Measurements from ENCODE around the gene CPA1.

The CPA1 gene

GRCh38 chr7:130425796-130426195 lies 45.5 kb downstream of the CPA1 start:
- in situ Hi-C loops (cut with HindIII; ENCODE audit: low pct_ligation_motif_present, low sequenced_read_pairs): no loop called here
- H3K36me3 ChIP-seq (replicated peaks): no peaks in the 10 kb centered on the region
- no peak overlapping the region for H3K27ac ChIP-seq
- H3K4me3 ChIP-seq (ENCODE audit: low read depth, low read length): no peak overlapping the region
- no peak for TF ChIP-seq CTCF (IDR thresholded peaks at IDR 0.05; ENCODE audit: low read depth, low read length, missing control alignments)
- H3K27me3 ChIP-seq (replicated peaks): no peaks in the 10 kb centered on the region
- DNase-seq: no peak

- Histone ChIP-seq H3K27me3 (replicated peaks) (no peaks in the 10 kb centered on the region), H3K27ac (no peak overlapping the region), H3K4me3 (ENCODE audit: low read depth, low read length) (no peak overlapping the region), H3K36me3 (replicated peaks) (no peaks in the 10 kb centered on the region)
- TF ChIP-seq CTCF (IDR thresholded peaks at IDR 0.05; ENCODE audit: low read depth, low read length, missing control alignments): no peak
- DNase-seq: no peak
- in situ Hi-C loops (cut with HindIII; ENCODE audit: low pct_ligation_motif_present, low sequenced_read_pairs): no loop called here
Observed at GRCh38 chr7:130426564-130426963, 46.3 kb downstream of the CPA1 start.

GRCh38 chr7:130429019-130429418 lies 48.7 kb downstream of the CPA1 start:
- no peak for DNase-seq
- in situ Hi-C loops (cut with HindIII; ENCODE audit: low pct_ligation_motif_present, low sequenced_read_pairs): no loop called here
- TF ChIP-seq CTCF (IDR thresholded peaks at IDR 0.05; ENCODE audit: low read depth, low read length, missing control alignments): no peak
- Histone ChIP-seq H3K27me3 (replicated peaks) (no peaks in the 10 kb centered on the region), H3K4me3 (ENCODE audit: low read depth, low read length) (no peak overlapping the region), H3K27ac (no peak overlapping the region), H3K36me3 (replicated peaks) (no peaks in the 10 kb centered on the region)

GRCh38 chr7:130430115-130430514 lies 49.8 kb downstream of the CPA1 start:
- peak overlapping the region; percentile 68 for H3K27ac ChIP-seq
- DNase-seq: no peak
- no peak overlapping the region for H3K4me3 ChIP-seq (ENCODE audit: low read depth, low read length)
- no peaks in the 10 kb centered on the region for H3K36me3 ChIP-seq (replicated peaks)
- no peaks in the 10 kb centered on the region for H3K27me3 ChIP-seq (replicated peaks)
- no peak for TF ChIP-seq CTCF (IDR thresholded peaks at IDR 0.05; ENCODE audit: low read depth, low read length, missing control alignments)
- in situ Hi-C loops (cut with HindIII; ENCODE audit: low pct_ligation_motif_present, low sequenced_read_pairs): no loop called here

GRCh38 chr7:130430841-130431666 lies 50.8 kb downstream of the CPA1 start:
- in situ Hi-C loops (cut with HindIII; ENCODE audit: low pct_ligation_motif_present, low sequenced_read_pairs): no loop called here
- H3K4me3 ChIP-seq (ENCODE audit: low read depth, low read length): peak overlapping the region; percentile 38
- TF ChIP-seq CTCF (IDR thresholded peaks at IDR 0.05; ENCODE audit: low read depth, low read length, missing control alignments): no peak
- peak; percentile 65 for DNase-seq
- H3K36me3 ChIP-seq (replicated peaks): no peaks in the 10 kb centered on the region
- peak overlapping the region; percentile 68 for H3K27ac ChIP-seq
- H3K27me3 ChIP-seq (replicated peaks): no peaks in the 10 kb centered on the region

GRCh38 chr7:130432886-130433285 lies 52.6 kb downstream of the CPA1 start:
- H3K4me3 ChIP-seq (ENCODE audit: low read depth, low read length): no peak overlapping the region
- in situ Hi-C loops (cut with HindIII; ENCODE audit: low pct_ligation_motif_present, low sequenced_read_pairs): no loop called here

More at GRCh38 chr7:130432886-130433285, 52.6 kb downstream of the CPA1 start:
- no peaks in the 10 kb centered on the region for H3K36me3 ChIP-seq (replicated peaks)
- TF ChIP-seq CTCF (IDR thresholded peaks at IDR 0.05; ENCODE audit: low read depth, low read length, missing control alignments): no peak
- no peaks in the 10 kb centered on the region for H3K27me3 ChIP-seq (replicated peaks)
- peak overlapping the region; percentile 33 for H3K27ac ChIP-seq
- peak; percentile 34 for DNase-seq

All from brain microvascular endothelial cell (primary cell).